GM12878 (cell line): Measurements from ENCODE around the gene HERPUD2. TPM values are rescaled to one million over a fixed set of nuclear protein-coding genes. Genes with fewer than 3 reads are reported as not detected.

Source experiments
- ATAC-seq: fragments of 200-7000 bp; cut with Tn5 transposase; 3 replicates; pipeline ENCODE4 v1.9.1; 2020; ENCODE audit warnings: mild to moderate bottlenecking, moderate library complexity
- BruUV-seq: library from RNA; stranded (reverse); fragments of 400-500 nt; replicated peaks from 2 replicates; lab custom pipeline; 2021; lab: Mats Ljungman, UMichigan
- CTCF ChIA-PET: fragments of 300-600 bp; sonication (Branson Sonifier 250); formaldehyde crosslinking; extraction: SDS; loops from one replicate; lab custom pipeline; 2021; ENCODE audit warnings: inconsistent platforms; lab: Yijun Ruan, JAX
- POLR2A ChIA-PET: fragments of 350-600 bp; formaldehyde crosslinking; extraction: SDS; loops from one replicate; lab custom pipeline; 2021; ENCODE audit warnings: inconsistent platforms; lab: Charles Lee
- RAD21 ChIA-PET: fragments of 300-600 bp; sonication (Branson Sonifier 250); formaldehyde crosslinking; loops from one replicate; lab custom pipeline; 2023; ENCODE audit warnings: antibody characterized with exemption; ENCODE audit not compliant: unreplicated experiment; lab: Charles Lee
- SMC1A ChIA-PET: fragments of 300-600 bp; sonication (Branson Sonifier 250); formaldehyde crosslinking; loops from one replicate; lab custom pipeline; 2023; ENCODE audit not compliant: unreplicated experiment, uncharacterized antibody; lab: Charles Lee
- DNase-seq: peaks from one replicate; pipeline ENCODE4 v3.0.0-alpha.2; 2011; ENCODE audit warnings: low read depth, low spot score
- FAIRE-seq: peaks from 3 replicates; lab custom pipeline; 2011; peaks lifted over from hg19 to GRCh38; lab: Jason Lieb, UNC
- H2AFZ ChIP-seq: 2 replicates; pipeline ENCODE4 v1.6.0; 2011; ENCODE audit warnings: low read depth, low read length, control low read depth; ENCODE audit not compliant: control insufficient read depth
- H3K27ac ChIP-seq: 2 replicates; pipeline ENCODE4 v1.5.1; 2011; ENCODE audit warnings: control low read depth; ENCODE audit not compliant: control insufficient read depth, insufficient read depth
- H3K27me3 ChIP-seq, 2 experiments: replicated peaks in 1 of 2; 2 replicates each; pipeline versions ENCODE4 v1.6.0 to v1.6.1; 2011; ENCODE audit warnings: low read length in 1 of 2; ENCODE audit not compliant: control insufficient read depth in 2 of 2, insufficient read depth in 2 of 2
- H3K36me3 ChIP-seq, 2 experiments: 2 replicates each; pipeline ENCODE4 v1.5.1; 2011; ENCODE audit warnings: low read length in 1 of 2; ENCODE audit not compliant: control insufficient read depth in 2 of 2, insufficient read depth in 2 of 2
- H3K4me1 ChIP-seq: 2 replicates; pipeline ENCODE4 v1.6.1; 2011; ENCODE audit warnings: mild to moderate bottlenecking, low read length, moderate library complexity, mixed read lengths; ENCODE audit not compliant: control insufficient read depth, insufficient read depth
- H3K4me2 ChIP-seq: 2 replicates; pipeline ENCODE4 v1.6.0; 2011; ENCODE audit warnings: control low read depth; ENCODE audit not compliant: control insufficient read depth, insufficient read depth
- H3K4me3 ChIP-seq: fragments of 200-600 bp; sonication (generic); 2 replicates; pipeline ENCODE4 v1.5.1; 2016
- H3K79me2 ChIP-seq: 2 replicates; pipeline ENCODE4 v1.6.0; 2011; ENCODE audit warnings: low read length; ENCODE audit not compliant: control insufficient read depth, insufficient read depth
- H3K9ac ChIP-seq: 2 replicates; pipeline ENCODE4 v1.8.0; 2011; ENCODE audit warnings: low read length, control low read depth, mixed read lengths; ENCODE audit not compliant: control insufficient read depth, insufficient read depth
- H3K9me3 ChIP-seq: replicated peaks from 3 replicates; pipeline ENCODE4 v1.5.1; 2011; ENCODE audit warnings: mild to moderate bottlenecking, low read length; ENCODE audit not compliant: control insufficient read depth, insufficient read depth
- H4K20me1 ChIP-seq: 2 replicates; pipeline ENCODE4 v1.6.0; 2011; ENCODE audit not compliant: control insufficient read depth, insufficient read depth
- E2F8 ChIP-seq: fragments of 450-650 bp; IDR thresholded peaks from 2 replicates; pipeline ENCODE4 v1.6.1; 2018; ENCODE audit warnings: mild to moderate bottlenecking, low read depth, moderate library complexity; ENCODE audit not compliant: partially characterized antibody
- NR2F1 ChIP-seq: fragments of 450-650 bp; conservative IDR thresholded peaks from 2 replicates; pipeline ENCODE4 v1.6.1; 2017; ENCODE audit warnings: mild to moderate bottlenecking
- RBBP5 ChIP-seq: fragments of 200-600 bp; sonication (generic); conservative IDR thresholded peaks from 2 replicates; pipeline ENCODE4 v1.6.1; 2016
- SMARCA5 ChIP-seq: fragments of 450-650 bp; IDR thresholded peaks from 2 replicates; pipeline ENCODE4 v1.6.1; 2017; ENCODE audit warnings: mild to moderate bottlenecking
- WRNIP1 ChIP-seq: IDR thresholded peaks from 2 replicates; pipeline ENCODE4 v1.6.1; 2011; ENCODE audit warnings: low read depth, low read length, improper control_type of control experiment, borderline replicate concordance
- YY1 ChIP-seq: IDR thresholded peaks from 2 replicates; pipeline ENCODE4 v1.6.1; 2011; ENCODE audit warnings: low read depth, mild to moderate bottlenecking, low read length
- ZBTB4 ChIP-seq: fragments of 450-650 bp; formaldehyde crosslinking; IDR thresholded peaks from 2 replicates; pipeline ENCODE4 v1.4.0; 2022; ENCODE audit warnings: mild to moderate bottlenecking, moderate library complexity
- WGBS: methylation state at CpG from one replicate; pipeline ENCODE4 v1.1.6; 2016; ENCODE audit warnings: low lambda C conversion rate; ENCODE audit not compliant: insufficient replicate concordance, insufficient coverage; ENCODE audit errors: missing lambda C conversion rate; 5-methylcytosine and 5-hydroxymethylcytosine counted together
- in situ Hi-C: fragments of 300-500 bp; cut with MboI; formaldehyde crosslinking; loops from 9 replicates; pipeline ENCODE4 v1.14.3; 2018; ENCODE audit warnings: mixed read lengths
- intact Hi-C: fragments of 100-400 bp; cut with micrococcal nuclease; formaldehyde crosslinking; loops from one replicate; pipeline ENCODE4 v1.14.2; 2022; ENCODE audit not compliant: unreplicated experiment
- polyA plus RNA-seq, 11 experiments: library from polyadenylated mRNA; depleted of rRNA in 4 of 11; unstranded in 6 of 11; stranded (reverse) in 5 of 11; fragments of >200 nt; fragmentation: Nextera tagmentation in 4 of 11; fragmentation: Illumina TruSeq in 1 of 11; extraction: Ambion mirVana in 4 of 11; extraction: Trizol in 1 of 11; gene quantifications; 1 replicate in 1 of 11; 2 replicates in 10 of 11; pipeline versions ENCODE4 v1.2.1 to v1.2.3, GENCODE V29; 2011 to 2016; ENCODE audit warnings: inconsistent platforms in 2 of 11, missing spikeins in 2 of 11, low read depth in 1 of 11
- total RNA-seq, 4 experiments: library from RNA; depleted of rRNA in 3 of 4; stranded (reverse); fragments of >200 nt in 3 of 4; fragmentation: Illumina TruSeq in 1 of 4; extraction: Trizol in 1 of 4; gene quantifications; 2 replicates each; pipeline versions ENCODE4 v1.2.1 to v1.2.3, GENCODE V29; 2013 to 2021

Gene HERPUD2
- total and polyA plus RNA-seq, 10 of the 15 experiments (the other 5 are each of a cell fraction or from before 2014, with no cell fraction given) = 4.7 to 69.6 (median 13.9) TPM

- no peak for DNase-seq
- Histone ChIP-seq H3K79me2 (no peaks in the 10 kb centered on the region), H3K4me1 (peaks cover 4% of the 10 kb centered on the region; the same call in 1 of the 2 replicates), H3K36me3 (no peaks in the 10 kb centered on the region), H3K27me3 (no peaks in the 10 kb centered on the region), H3K9ac (no peak overlapping the region), H4K20me1 (no peaks in the 10 kb centered on the region), H3K4me3 (no peak overlapping the region), H3K9me3 (no peaks in the 10 kb centered on the region), H3K27ac (no peak overlapping the region), H2AFZ (no peak overlapping the region), H3K4me2 (no peak overlapping the region)
- ChIA-PET CTCF (interaction anchor here (1.0 to 2.0 kb wide), 8 partner anchors 10 to 112 kb away, joined by 3 to 11 read pairs (median 4); partner anchors contain the start of gene SEPTIN7), POLR2A (interaction anchor here (0.6 to 1.7 kb wide), 3 partner anchors 22 to 70 kb away, joined by 4 to 7 read pairs (median 6); no protein-coding TSS in a partner anchor), SMC1A (interaction anchor here (1.0 to 3.1 kb wide), 11 partner anchors 9 to 172 kb away, joined by 3 to 26 read pairs (median 4); no protein-coding TSS in a partner anchor), RAD21 (interaction anchor here (0.9 to 2.7 kb wide), 4 partner anchors 9 to 171 kb away, joined by 3 to 13 read pairs (median 8); partner anchors contain the start of gene SEPTIN7)
- no TSS peak for BruUV-seq
- TF ChIP-seq E2F8 = no peak
- intact Hi-C loops = no loop called here
- 87% methylated on average over 3 of the region's 3 CpGs for WGBS
- ATAC-seq = no peak
- in situ Hi-C loops = no loop called here
- no peak for FAIRE-seq
These were observed 40.5 kb upstream of the HERPUD2 start for GRCh38 chr7:35735396-35735795.

GRCh38 chr7:35734001-35734483 lies 39.1 kb upstream of the HERPUD2 start:
- Histone ChIP-seq H3K9me3 (no peaks in the 10 kb centered on the region), H3K4me2 (no peak overlapping the region), H3K9ac (no peak overlapping the region), H2AFZ (no peak overlapping the region), H3K79me2 (no peaks in the 10 kb centered on the region), H4K20me1 (no peaks in the 10 kb centered on the region), H3K4me1 (peaks cover 11% of the 10 kb centered on the region), H3K27ac (no peak overlapping the region), H3K27me3 (no peaks in the 10 kb centered on the region), H3K36me3 (no peaks in the 10 kb centered on the region), H3K4me3 (no peak overlapping the region)
- SMC1A ChIA-PET = interaction anchor here (1.2 to 3.0 kb wide), 5 partner anchors 34 to 173 kb away, joined by 3 to 6 read pairs (median 5); no protein-coding TSS in a partner anchor
- DNase-seq = no peak
- 93% methylated on average over 5 of the region's 5 CpGs for WGBS
- CTCF ChIA-PET = interaction anchor here (1.0 to 2.0 kb wide), 2 partner anchors 66 to 69 kb away, joined by 4 to 5 read pairs; partner anchors contain the start of gene SEPTIN7
- RAD21 ChIA-PET = interaction anchor here (2.2 to 2.7 kb wide), 2 partner anchors 8 to 66 kb away, joined by 13 read pairs; partner anchors contain the start of gene SEPTIN7
- POLR2A ChIA-PET = no interaction called here
- ATAC-seq = no peak
- in situ Hi-C loops (loop anchor here (5.0 kb wide), 1 partner anchor 63 kb away; no protein-coding TSS in a partner anchor), intact Hi-C loops (no loop called here)
- no peak for FAIRE-seq
- no TSS peak for BruUV-seq
- TF ChIP-seq RBBP5 (no peak), ZBTB4 (CRISPR knock-in tag) (no peak), SMARCA5 (no peak), YY1 (no peak), NR2F1 (no peak), WRNIP1 (no peak)
